RWPE2 (cell line): ENCODE data around the gene ADORA1.

Experiments used
- ATAC-seq: fragments of 200-7000 bp; cut with Tn5 transposase; 3 replicates; pipeline ENCODE4 v1.9.1; 2021; ENCODE audit warnings: low read depth
- DNase-seq: peaks from one replicate; pipeline ENCODE4 v3.0.0-alpha.2; 2020; ENCODE audit warnings: low spot score
- H3K27ac ChIP-seq: fragments of 450-650 bp; 2 replicates; pipeline ENCODE4 v1.5.1; 2017; ENCODE audit warnings: mild to moderate bottlenecking; ENCODE audit not compliant: poor library complexity, severe bottlenecking
- H3K27me3 ChIP-seq: fragments of 250-450 bp; sonication (Bioruptor Pico); 2 replicates; pipeline ENCODE4 v1.5.1; 2021; ENCODE audit warnings: mild to moderate bottlenecking, moderate library complexity; ENCODE audit not compliant: insufficient read depth, poor library complexity, severe bottlenecking
- H3K36me3 ChIP-seq: fragments of 250-450 bp; sonication (Bioruptor Pico); 2 replicates; pipeline ENCODE4 v1.5.1; 2020; ENCODE audit warnings: low read depth, mild to moderate bottlenecking, moderate library complexity
- H3K4me1 ChIP-seq: fragments of 250-450 bp; sonication (Bioruptor Pico); 2 replicates; pipeline ENCODE4 v1.5.1; 2021; ENCODE audit warnings: mild to moderate bottlenecking, moderate library complexity; ENCODE audit not compliant: insufficient read depth, poor library complexity, severe bottlenecking
- H3K4me3 ChIP-seq: fragments of 250-450 bp; sonication (Bioruptor Pico); 2 replicates; pipeline ENCODE4 v1.5.1; 2021; ENCODE audit warnings: mild to moderate bottlenecking, moderate library complexity; ENCODE audit not compliant: severe bottlenecking
- H3K9me3 ChIP-seq: fragments of 250-450 bp; sonication (Bioruptor Pico); 2 replicates; pipeline ENCODE4 v1.5.1; 2021; ENCODE audit warnings: mild to moderate bottlenecking, moderate library complexity; ENCODE audit not compliant: severe bottlenecking
- CTCF ChIP-seq: fragments of 450-650 bp; IDR thresholded peaks from one replicate; pipeline ENCODE4 v1.5.1; 2017; ENCODE audit warnings: mild to moderate bottlenecking, moderate library complexity; ENCODE audit not compliant: poor library complexity, severe bottlenecking

Gene ADORA1

DNA sequence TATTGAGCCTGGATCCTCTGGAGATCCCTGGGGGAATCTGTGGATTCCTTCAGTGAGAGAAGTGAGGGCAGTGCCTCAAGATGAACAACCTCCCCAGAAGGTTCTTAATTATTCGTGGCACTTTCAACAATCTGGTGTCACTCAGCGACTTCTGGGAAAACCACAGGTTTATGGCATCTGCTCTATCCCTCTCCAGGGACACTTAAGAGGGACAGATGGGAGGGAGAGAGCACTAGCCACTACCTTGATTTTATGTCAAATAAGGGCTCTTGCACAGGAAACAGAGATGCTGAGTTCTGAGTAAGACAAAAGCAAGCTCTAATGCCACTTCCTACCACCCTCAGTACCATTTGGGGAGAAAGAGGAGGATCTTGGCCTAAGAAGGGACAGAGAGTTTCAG, 80.2 kb downstream of the ADORA1 start:
- Histone ChIP-seq H3K4me1 (no peaks in the 10 kb centered on the region), H3K9me3 (no peaks in the 10 kb centered on the region), H3K27me3 (no peaks in the 10 kb centered on the region), H3K4me3 (no peak overlapping the region), H3K36me3 (no peaks in the 10 kb centered on the region), H3K27ac (no peak overlapping the region)
- no peak for DNase-seq
- no peak for TF ChIP-seq CTCF
- ATAC-seq, result no peak

DNA sequence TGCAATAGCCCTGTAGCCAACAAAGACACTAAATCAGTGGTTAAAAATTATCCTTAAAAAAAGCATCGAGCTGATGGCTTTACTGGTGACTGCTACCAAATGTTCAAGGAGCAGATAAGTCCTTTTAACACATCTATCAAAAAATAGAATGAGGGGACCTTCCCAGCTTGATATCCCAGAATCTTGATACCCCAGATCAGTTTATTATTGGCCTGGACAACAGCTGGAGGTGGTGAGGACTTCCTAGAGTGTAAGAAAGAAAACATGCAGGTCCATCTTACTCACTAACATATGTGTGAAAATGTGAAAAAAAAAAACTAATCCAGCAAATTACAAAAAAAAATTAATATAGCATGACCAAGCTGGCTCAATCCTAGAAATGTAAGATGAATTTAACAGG, 80.7 kb downstream of the ADORA1 start:
- TF ChIP-seq CTCF, result no peak
- Histone ChIP-seq H3K27ac (no peak overlapping the region), H3K27me3 (no peaks in the 10 kb centered on the region), H3K36me3 (no peaks in the 10 kb centered on the region), H3K4me3 (no peak overlapping the region), H3K4me1 (no peaks in the 10 kb centered on the region), H3K9me3 (no peaks in the 10 kb centered on the region)
- DNase-seq (no peak), ATAC-seq (no peak)

DNA sequence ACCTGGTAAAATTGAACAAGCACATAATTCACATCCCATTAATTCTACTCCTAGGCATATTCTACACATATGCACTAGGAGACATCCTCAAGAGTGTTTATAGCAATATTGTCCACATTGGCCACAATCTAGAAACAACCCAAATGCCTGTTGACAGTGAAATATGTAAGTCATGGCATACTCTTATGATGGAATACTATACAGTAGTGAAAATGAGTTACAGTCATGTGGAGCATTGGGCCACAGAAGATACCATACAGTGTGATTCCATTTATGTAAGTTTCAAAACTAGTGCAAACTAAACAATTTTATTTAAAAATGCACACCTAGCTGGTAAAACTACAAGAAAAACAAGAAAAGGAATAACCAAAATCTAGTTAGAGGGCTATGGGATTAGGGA, 82.8 kb downstream of the ADORA1 start:
- no peaks in the 10 kb centered on the region for H3K36me3 ChIP-seq
- DNase-seq (no peak), ATAC-seq (no peak)
- TF ChIP-seq CTCF, result no peak
- no peak overlapping the region for H3K27ac ChIP-seq
- no peaks in the 10 kb centered on the region for H3K27me3 ChIP-seq
- H3K4me1 ChIP-seq, result no peaks in the 10 kb centered on the region
- no peak overlapping the region for H3K4me3 ChIP-seq
- H3K9me3 ChIP-seq, result no peaks in the 10 kb centered on the region

GRCh38 chr1:203210988-203211387, 83.5 kb downstream of the ADORA1 start:
- H3K4me3 ChIP-seq, result no peak overlapping the region
- no peaks in the 10 kb centered on the region for H3K4me1 ChIP-seq
- no peak for TF ChIP-seq CTCF
- H3K27ac ChIP-seq, result no peak overlapping the region
- ATAC-seq, result no peak
- no peaks in the 10 kb centered on the region for H3K9me3 ChIP-seq
- no peak for DNase-seq
- H3K36me3 ChIP-seq, result no peaks in the 10 kb centered on the region
- H3K27me3 ChIP-seq, result no peaks in the 10 kb centered on the region

GRCh38 chr1:203211812-203212211, 84.3 kb downstream of the ADORA1 start:
- H3K27me3 ChIP-seq, result no peaks in the 10 kb centered on the region
- no peak overlapping the region for H3K4me3 ChIP-seq
- H3K4me1 ChIP-seq, result no peaks in the 10 kb centered on the region
- no peak overlapping the region for H3K27ac ChIP-seq
- no peaks in the 10 kb centered on the region for H3K36me3 ChIP-seq
- no peak for TF ChIP-seq CTCF
- no peak for DNase-seq
- no peaks in the 10 kb centered on the region for H3K9me3 ChIP-seq
- no peak for ATAC-seq
